ENCODE results near the gene MAT2B.

DNA sequence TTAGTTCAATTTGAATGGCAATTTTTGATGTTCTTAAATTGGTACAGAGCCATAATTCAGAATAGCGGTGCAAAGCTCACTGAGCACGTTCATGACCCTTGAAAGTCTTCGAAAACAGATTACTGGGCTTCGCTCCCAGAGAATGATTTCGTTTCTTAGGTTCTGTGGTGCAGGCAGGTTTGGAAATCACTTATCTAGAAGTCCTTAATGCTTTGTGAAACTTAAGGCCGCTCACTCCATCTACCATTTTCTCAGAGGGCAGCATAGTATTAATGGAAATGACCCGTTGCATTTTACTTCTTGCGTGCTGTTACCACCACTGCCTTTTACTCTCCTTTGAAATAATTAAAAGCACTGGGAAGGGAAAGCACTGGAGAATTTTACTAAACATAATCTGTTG is 2.9 kb upstream of the MAT2B start:
- TF ChIP-seq CTCF (IDR thresholded peaks at IDR 0.05) (no peak), POLR2A (IDR thresholded peaks at IDR 0.05) (no peak), POLR2AphosphoS5 (IDR thresholded peaks at IDR 0.05) (no peak), EP300 (IDR thresholded peaks at IDR 0.05) (no peak)
